Hematopoietic multipotent progenitor cell treated with erythropoietin and hydrocortisone succinate and interleukin-3 and kit ligand, for 17 days (in vitro differentiated cells): Measurements from ENCODE around the gene TMEM120B.
A peak's percentile ranks its signal among the peaks of the same experiment; 100 is the strongest.
"Not testable (repeated sequence)": the region's sequence is repeated elsewhere in the genome, so short reads cannot be mapped to it uniquely, and the experiment has no call there.

ENCODE experiments used
- DNase-seq: peaks from one replicate; pipeline ENCODE4 v3.0.0-alpha.2; 2015; ENCODE audit warnings: low spot score

TMEM120B gene

DNA sequence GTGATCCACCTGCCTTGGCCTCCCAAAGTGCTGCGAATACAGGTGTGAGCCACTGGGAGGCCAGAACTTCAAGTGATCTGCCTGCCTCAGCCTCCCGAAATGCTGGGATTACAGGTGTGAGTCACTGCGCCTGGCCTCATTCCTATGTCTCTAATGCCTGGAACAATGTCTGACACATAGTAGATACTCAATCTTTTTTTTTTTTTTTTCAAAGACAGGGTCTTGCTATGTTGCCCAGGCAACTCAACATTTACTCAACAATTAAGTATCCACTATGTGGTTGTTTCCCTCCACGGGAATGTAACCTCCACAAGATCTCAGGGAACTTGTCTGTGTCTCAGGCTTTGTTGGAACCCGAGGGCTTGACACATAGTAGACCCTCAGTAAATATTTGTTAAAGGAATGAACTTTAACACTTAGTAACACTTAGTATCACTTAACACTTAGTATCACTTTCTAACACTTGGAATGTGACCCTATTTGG lies 3.0 kb upstream of the TMEM120B start:
- no peak for DNase-seq

DNA sequence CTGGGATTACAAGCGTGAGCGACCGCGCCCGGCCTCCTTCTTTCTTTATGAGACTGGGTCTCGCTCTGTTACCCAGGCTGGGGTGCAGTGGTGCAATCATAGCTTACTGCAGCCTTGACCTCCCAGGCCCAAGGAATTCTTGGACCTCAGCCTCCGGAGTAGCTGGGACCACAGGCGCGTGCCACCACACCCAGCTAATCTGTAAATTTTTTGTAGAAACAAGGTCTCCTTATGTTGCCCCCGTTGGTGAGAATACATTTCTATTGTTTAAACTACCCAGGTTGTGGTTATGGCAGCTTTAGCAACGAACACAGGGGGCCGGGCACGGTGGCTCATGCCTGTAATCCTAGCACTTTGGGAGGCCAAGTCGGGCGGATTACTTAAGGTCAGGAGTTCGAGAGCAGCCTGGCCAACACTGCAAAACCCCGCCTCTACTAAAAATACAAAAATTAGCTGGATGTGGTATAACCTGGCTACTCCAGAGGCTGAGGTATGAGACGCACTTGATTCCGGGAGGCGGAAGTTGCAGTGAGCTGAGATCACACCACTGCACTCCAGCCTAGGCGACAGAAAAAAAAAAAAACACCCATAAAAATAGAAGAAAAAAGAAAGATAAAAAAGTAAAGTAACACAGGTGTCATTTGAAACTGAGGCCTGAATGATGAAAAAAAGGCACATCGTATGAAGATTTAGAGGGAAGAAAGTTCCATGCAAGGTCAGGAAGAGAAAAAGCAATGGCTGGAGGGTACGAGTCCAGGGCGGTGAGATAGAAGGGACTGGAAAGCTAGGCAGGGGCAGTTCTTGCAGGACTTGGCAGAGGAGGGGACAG lies 977 bp upstream of the TMEM120B start:
- DNase-seq: no peak

DNA sequence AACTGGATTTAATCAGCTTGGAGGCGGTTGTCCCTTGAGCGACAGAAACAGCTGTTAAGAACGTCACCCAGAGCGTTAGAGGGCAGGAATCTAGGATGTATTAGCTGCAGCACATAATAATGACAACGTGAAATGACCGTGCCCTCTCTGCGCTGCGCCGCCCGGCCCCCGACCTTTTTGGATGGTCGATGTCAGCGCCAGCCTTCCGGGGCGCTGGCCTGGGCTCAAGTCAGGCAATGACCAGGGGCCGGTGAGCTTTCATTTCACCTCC lies 427 bp upstream of the TMEM120B start:
- no peak for DNase-seq

DNA sequence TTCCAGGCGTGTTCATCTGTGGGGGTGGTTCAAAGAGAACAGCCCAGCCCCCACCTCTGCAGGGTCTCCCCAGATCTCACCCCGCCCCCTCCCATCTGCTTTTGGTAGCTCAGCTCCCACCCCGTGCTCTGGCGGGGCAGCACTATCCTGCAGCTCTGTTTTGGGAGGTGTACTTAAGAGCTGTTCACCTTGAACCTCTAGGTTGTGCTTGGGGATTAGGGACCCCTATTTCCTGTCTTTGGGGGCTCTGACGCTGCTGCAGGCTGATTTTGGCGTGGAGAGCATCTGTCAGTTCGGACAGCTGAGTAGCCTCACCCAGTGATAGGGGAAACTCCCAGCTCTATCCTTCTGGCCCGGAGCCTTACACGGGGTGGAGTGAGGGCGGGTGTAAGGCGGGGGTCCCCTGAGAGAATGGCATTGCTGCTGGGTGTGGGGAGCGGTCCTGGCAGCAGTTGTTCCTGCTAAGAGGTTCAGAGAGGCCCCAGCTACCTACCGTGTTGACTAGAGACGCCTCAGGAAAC lies 765 bp downstream of the TMEM120B start:
- DNase-seq: peak; percentile 43

DNA sequence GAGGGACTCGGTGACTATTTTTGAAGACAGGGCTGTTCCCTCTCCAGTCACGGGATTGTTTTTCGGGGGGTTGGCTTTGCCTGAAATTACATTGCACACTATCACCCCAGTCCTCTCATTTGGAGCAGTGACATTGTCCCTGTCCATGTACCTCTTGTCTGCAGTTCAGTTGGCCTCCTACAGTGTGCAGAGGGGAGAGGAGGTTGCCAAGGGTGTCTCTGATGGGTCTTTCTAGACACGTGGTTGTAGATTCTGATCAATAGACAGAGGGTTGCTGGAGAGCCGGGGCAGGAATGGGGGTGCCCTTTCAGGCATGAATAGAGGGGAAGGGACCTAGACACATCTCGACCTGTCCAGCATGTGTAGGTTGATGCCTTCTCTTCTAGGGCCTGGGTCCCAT lies 1.2 kb downstream of the TMEM120B start:
- no peak for DNase-seq

DNA sequence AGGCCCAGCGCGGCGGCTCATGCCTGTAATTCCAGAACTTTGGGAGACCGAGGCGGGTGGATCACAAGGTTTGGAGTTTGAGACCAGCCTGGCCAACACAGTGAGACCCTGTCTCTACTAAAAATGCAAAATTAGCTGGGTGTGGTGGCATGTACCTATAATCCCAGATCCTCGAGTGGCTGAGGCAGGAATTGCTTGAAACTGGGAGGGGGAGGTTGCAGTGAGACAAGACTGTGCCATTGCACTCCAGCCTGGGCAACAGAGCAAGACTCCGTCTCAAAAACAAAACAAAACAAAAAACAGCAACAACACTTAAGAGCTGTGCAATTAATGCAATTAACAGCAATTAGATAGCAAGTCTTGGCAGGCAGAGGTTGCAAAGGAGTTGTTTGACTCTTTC lies 2.5 kb downstream of the TMEM120B start:
- DNase-seq: not testable (repeated sequence)

DNA sequence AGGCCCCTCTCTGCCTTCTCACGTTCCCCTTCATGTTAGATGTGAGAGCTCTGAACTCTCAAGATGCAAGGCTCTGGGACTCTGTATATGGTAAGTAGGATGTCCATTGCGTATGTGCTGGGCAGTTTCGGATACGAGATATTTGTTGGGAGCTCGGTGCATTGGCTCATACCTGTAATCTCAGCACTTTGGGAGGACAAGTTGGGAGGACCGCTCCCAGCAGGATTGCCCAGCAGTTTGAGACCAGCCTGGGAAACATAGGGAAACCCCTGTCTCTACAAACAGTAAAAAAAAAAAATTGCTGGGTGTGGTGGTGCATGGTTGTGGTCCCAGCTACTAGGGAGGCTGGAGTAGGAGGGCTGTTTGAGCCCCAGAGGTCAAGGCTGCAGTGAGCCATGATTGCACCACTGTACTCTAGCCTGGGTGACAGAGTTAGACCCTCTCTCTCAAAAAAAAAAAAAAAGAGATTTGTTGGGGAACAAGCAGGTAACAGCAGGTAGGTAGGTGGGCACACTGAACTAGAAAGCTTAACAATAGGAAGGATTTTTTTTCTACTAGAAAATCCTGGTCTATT lies 3.4 kb downstream of the TMEM120B start:
- no peak for DNase-seq

DNA sequence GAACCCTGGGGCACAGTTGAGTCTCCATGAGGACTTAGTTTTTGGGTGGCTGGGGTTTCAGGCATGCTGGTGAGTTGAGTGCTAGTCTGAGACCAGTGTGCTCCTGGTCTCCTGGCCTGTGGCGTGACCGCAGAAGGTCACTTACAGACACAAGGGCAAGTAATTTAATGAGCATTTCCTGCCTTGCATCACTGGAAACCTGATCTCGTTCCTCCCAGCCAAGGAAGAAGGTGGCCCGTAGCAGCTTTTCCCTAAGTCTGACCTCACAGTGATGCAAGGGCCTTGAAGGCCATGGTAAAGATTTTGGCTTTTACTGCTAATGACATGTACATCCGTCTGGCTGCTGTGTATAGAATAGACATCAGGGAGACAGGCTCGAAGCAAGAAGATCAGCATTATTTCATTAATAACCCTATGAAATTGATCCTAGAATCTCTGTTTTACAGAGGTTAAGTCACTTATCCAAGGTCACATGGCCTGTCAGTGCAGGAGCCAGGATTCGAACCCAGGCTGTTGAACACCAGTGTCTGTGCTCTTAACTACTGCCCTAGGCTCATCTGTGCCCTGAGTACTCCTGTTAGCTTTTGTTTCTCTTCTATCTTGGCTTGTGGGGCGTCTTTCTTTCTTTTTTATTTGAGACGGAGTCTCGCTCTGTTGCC lies 4.6 kb downstream of the TMEM120B start:
- DNase-seq: no peak

DNA sequence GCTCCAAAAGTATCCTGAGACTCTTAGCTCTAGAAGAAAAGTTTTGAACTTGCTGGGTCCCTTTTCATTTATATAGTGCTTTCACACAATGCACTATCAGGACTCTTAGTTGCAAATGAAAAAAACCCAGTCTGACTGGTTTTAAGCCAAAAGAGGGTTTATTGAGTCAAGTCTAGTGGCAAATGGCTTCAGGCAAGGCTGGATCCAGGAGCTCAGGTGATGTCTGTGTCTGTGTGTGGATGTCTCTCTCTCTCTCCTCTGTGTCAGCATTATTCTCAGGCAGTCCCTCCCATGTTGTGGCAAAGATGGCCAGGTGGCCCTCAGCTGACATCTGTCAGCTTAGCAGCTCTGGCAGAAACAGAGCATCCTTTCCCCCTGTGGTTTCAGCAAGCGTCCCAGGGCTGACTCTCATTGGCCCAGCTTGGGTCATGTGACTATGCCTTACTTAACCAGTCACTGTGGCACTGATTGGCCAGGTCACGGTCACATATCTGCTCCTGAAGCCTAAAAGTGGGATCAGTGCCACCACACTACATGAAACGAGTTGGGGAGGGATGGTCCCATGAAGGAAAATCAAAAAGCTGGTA lies 6.2 kb downstream of the TMEM120B start:
- no peak for DNase-seq

DNA sequence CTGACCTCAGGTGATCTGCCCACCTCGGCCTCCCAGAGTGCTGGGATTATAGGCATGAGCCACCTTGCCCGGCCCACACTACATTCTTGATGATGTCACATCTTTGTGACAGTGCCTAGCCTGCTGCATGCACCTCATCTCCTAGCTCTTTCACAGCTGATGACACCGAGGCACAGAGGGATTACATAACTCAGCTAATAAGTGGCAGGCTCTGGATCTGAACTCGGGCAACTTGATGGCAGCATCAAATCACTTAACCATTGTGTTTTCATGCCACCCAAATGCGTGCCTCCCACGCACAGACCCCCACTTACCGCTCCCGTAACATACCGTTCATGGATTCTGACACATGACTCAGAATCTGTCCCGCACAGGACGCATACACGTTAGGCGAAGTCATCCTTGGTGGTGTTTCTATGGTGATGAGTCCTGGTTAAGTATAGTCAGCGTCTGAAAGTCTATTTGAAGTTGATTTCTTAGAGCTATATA lies 7.4 kb downstream of the TMEM120B start:
- DNase-seq: no peak

DNA sequence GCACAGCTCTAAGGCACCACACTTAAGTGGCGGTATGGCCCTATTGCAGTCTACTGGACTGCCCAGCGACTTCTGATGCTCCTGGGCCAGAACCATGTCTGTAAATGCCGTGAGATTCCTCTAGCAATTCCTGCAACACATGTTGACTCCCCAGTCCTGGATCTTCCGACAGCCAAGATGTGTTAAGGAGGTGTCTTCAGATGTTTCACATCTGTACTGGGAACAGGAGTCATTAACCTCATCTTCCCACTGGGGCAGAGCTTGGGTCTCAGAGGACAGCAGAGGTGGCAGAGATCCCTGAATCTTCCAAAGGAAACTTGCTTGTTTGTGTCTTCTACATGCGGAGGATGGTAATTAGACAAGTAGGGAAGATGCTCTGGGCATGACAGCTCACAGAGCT lies 8.2 kb downstream of the TMEM120B start:
- DNase-seq: no peak

DNA sequence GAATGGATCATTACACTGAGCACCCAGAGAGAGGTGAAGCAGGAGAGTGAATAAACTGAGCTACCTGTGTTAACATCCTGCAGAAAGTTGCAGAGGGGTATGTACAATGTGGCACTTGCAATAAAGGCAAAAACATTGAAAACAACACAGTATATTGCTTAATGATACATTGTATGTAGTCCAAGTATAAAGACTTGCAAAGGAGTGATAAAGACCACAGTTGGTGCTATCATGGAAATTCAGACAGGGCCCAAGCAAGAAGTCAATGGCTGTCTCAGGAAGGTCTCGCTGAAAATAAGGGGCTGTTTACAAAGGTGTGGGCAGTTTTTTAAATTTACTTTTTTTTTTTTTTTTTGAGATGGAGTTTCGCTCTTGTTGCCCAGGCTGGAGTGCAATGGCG lies 10.0 kb downstream of the TMEM120B start:
- no peak for DNase-seq

DNA sequence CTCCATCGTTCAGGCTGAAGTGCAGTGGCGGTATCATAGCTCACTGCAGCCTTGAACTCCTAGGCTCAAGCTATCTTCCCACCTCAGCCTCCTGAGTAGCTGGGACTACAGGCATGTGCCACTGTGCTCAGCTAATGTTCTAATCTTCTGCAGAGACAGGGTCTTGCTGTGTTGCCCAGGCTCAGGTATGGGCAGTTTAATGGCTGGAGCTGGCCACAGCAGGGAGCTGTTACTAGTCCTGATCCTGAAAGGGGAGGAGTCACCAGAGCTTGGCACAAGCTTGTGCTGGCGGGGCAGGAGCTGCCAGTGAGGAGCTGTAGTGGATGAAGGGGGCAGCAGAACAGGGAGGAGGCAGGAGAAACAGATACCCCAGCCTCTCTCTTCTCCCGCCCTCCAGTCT lies 10.6 kb downstream of the TMEM120B start:
- DNase-seq: peak; percentile 44

DNA sequence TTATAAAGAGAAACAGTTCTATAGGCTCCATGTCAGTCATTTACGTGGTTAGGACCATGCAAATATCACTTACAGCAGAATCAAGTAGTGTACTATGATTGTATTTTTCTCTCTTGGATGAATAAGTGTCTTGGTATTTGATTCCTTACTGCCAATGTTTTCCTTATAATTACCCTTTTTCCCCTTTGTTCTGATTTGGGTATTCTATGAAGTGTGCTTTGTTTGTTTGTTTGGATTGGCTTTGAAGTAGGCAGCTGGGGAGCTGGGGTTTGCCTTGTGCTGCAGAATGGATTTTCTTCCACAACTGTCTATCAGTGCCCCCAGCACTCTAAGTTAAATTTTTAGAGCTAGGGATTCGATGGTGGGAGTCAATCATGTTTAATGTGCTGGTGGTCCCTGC lies 12.4 kb downstream of the TMEM120B start:
- DNase-seq: no peak

DNA sequence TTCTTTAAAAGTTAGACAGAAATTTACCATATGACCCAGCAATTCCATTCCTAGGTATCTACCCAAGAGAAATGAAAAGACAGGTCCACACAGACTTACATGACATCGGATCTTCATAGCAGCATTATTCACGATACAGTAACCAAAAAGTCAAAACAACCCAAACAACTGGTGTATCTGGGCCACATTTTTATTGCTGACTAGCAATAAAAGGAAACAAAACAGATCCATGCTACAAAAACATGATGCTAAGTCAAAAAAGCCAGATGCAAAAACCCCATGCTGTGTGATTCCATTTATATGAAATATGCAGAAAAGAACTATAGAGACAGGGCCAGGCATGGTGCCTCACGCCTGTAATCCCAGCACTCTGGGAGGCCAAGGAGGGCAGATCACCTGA lies 12.9 kb downstream of the TMEM120B start:
- no peak for DNase-seq

DNA sequence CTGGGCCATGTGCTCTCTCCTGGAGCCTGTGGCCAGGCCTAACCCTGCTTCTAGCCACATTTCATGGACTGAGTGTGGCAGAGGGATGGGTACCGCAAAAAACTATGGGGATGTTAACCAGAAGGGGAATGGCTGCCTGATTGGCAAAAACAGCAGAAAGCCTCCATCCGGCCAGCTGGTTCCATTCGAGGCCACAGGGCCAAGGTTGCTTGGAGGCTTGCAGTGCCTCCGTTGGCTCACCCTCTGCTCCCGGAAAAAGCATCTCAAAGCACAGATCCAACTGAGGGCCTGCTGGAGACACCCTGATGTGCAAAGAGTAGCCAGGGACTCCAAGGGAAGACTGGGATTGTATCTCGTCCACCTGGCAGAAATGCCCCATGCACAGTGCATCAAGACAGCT lies 16.5 kb downstream of the TMEM120B start:
- DNase-seq: no peak

DNA sequence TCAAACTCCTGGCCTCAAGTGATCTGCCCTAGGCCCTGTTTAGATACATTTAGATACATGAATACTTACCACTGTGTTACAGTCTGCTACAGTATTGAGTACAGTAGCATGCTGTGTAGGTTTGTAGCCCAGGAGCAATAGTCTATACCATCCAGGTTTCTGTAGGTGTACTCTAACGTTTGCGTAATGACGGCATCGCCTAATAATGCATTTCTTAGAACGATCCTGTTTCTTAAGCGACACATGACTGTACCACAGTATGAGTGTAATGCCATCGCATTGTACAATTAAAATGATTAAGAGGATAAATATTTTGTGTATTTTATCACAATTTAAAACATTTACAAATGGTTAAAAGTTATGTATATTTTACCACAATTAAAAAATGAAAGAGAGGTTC lies 18.9 kb downstream of the TMEM120B start:
- DNase-seq: no peak

DNA sequence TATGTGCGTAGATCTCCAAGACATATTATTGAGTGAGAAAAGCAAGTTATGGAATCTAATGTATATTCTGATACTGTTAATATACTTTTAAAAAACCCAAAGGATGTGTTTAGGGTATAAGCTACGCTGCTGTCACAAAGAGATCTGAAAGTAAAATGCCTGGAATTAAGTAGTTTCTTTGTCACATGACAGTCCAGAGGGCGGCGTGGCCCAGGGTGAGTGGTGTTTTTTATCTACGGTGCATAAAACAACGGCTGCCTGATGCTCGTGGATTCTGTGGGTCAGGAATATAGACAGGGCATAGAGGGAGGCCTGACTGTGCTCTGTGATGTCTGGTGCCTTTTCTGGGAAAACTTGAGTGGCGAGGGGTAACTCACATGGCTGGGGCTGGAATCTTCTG lies 21.3 kb downstream of the TMEM120B start:
- no peak for DNase-seq

DNA sequence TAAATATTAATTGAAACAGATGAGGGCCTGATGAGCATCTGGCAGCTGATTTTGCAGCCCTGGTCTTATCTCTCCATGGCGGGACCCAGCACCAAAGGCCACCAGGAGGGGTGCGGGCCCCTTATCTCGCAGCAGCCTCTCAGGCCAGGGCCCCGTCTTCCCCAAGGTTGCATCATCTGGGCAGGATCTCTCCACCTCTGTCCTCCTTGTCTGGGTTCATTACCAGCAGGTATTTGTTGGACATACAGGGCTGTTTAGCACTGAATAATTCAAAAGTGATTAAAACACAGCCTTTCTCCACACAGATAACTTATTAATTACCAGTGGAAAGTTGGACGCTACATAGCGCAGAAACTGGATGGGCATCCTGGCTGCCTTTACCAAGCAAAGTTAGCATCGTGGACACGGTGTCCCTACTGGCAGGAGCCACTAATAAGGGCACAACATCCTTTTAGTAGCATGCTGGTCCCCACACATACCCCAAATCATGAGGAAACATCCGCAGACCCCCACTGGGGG lies 25.8 kb downstream of the TMEM120B start:
- DNase-seq: peak; percentile 78

DNA sequence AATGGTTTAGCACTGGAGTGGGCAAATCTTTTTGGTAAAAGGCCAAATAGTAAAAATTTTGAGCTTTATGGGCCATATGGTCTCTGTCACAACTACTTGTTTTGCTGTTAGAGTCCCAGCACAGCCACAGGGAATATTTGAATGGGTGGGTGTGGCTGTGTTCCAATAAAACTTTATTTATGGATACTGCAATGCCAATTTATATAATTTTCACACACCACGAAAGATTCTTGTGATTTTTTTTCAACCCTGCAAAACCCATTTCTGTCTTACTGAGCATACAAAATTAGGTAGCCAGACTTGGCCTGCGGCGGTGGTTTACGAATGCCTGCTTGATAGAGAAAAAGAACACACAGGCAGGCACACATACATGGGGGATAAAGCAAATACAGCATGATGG lies 28.3 kb downstream of the TMEM120B start:
- DNase-seq: no peak

DNA sequence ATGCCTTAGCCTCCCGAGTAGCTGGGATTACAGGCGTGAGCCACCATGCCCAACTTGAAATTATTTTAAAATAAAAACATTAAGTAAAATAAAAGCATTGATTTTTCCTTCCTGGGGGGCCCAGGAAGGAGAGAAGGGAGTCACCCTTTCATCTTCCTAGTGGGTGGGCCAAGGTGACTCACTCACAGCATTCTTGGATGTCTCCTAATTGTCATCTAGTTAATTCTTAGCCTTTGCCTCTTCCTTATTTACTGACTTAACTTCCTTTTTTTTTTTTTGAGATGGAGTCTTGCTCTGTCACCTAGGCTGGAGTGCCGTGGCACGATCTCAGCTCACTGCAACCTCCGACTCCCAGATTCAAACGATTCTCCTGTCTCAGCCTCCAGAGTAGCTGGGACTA lies 29.2 kb downstream of the TMEM120B start:
- no peak for DNase-seq

DNA sequence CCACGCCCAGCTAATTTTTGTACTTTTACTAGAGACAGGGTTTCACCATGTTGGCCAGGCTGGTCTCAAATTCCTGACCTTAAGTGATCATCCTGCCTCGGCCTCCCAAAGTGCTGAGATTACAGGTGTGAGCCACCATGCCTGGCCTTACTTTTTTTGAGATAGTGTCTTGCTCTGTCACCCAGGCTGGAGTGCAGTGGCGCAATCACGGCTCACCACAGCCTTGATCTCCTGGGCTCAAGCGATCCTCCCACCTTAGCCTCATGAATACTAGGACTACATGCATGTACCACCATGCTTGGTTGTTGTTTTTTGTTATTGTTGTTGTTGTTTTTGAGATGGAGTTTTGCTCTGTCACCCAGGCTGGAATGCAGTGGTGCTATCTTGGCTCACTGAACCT lies 33.0 kb downstream of the TMEM120B start:
- not testable (repeated sequence) for DNase-seq

DNA sequence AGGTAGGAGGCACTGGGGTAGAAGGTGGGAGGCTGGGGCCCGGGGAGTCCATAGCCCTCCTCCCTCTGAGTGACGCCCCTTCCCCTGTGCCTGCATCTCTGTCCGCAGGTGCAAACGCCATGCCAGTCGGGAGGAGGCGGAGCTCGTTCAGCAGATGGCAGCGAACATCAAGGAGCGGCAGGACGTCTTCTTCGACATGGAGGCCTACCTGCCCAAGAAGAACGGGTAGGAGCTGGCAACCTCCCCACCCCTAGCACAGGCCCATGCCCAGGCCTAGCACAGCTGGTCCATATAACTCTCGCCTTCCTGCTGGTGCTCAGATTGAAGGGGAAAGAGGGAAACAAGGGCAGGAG lies 35.6 kb downstream of the TMEM120B start:
- no peak for DNase-seq
